Stomach (tissue), 4 donors: ENCODE results near the gene TMEM106C.

Source experiments
- CTCF ChIP-seq, 7 experiments: fragments of 450-650 bp in 4 of 7; fragments of 200-600 bp in 3 of 7; sonication (generic) in 3 of 7; IDR thresholded peaks; one replicate each; pipeline ENCODE4 v1.5.1; 2016 to 2019; ENCODE audit warnings: antibody characterized with exemption in 7 of 7, control low read depth in 2 of 7, mild to moderate bottlenecking in 1 of 7
- EP300 ChIP-seq: sonication (generic); formaldehyde crosslinking; IDR thresholded peaks from one replicate; pipeline ENCODE4 v1.6.1; 2017; ENCODE audit warnings: antibody characterized with exemption
- POLR2A ChIP-seq, 4 donors: fragments of 450-650 bp; IDR thresholded peaks; one replicate each; pipeline ENCODE4 v1.6.1; 2016; ENCODE audit warnings: antibody characterized with exemption in 4 of 4, control low read depth in 2 of 4, mild to moderate bottlenecking in 1 of 4, moderate library complexity in 1 of 4
- POLR2AphosphoS5 ChIP-seq, 3 donors: sonication (generic); formaldehyde crosslinking; IDR thresholded peaks; one replicate each; pipeline ENCODE4 v1.6.1; 2016; ENCODE audit warnings: antibody characterized with exemption in 3 of 3

- no peak for TF ChIP-seq CTCF (IDR thresholded peaks at IDR 0.05)
- no peak for TF ChIP-seq EP300
- no peak for TF ChIP-seq POLR2AphosphoS5 (IDR thresholded peaks at IDR 0.05)
- no peak for TF ChIP-seq POLR2A (IDR thresholded peaks at IDR 0.05)
Observed at GRCh38 chr12:48002773-48003218, 39.4 kb downstream of the TMEM106C start.
